Trophoblast cell (in vitro differentiated cells and primary cell): ENCODE measurements around the gene RGS3.

ENCODE experiments used
- DNase-seq, 2 donors: peaks; one replicate each; pipeline ENCODE4 v3.0.0-alpha.2; 2016
- H2AFZ ChIP-seq: 2 replicates; pipeline ENCODE4 v1.6.1; 2013; ENCODE audit warnings: low read length, moderate library complexity, mild to moderate bottlenecking; ENCODE audit not compliant: insufficient read depth, poor library complexity
- H2AK5ac ChIP-seq: 2 replicates; pipeline ENCODE4 v1.6.1; 2013; ENCODE audit warnings: mild to moderate bottlenecking, low read length
- H2BK120ac ChIP-seq: 2 replicates; pipeline ENCODE4 v1.6.1; 2013; ENCODE audit warnings: low read length, mild to moderate bottlenecking, moderate library complexity; ENCODE audit not compliant: insufficient read depth, poor library complexity
- H2BK12ac ChIP-seq: 2 replicates; pipeline ENCODE4 v1.6.1; 2013; ENCODE audit warnings: mild to moderate bottlenecking, low read length, moderate library complexity
- H2BK5ac ChIP-seq: 2 replicates; pipeline ENCODE4 v1.6.1; 2013; ENCODE audit warnings: low read length, low read depth, moderate library complexity, mild to moderate bottlenecking; ENCODE audit not compliant: poor library complexity
- H3K14ac ChIP-seq: 2 replicates; pipeline ENCODE4 v1.6.1; 2013; ENCODE audit warnings: mild to moderate bottlenecking, low read length
- H3K18ac ChIP-seq: 2 replicates; pipeline ENCODE4 v1.6.1; 2013; ENCODE audit warnings: mild to moderate bottlenecking, low read length
- H3K23ac ChIP-seq: 2 replicates; pipeline ENCODE4 v1.6.1; 2013; ENCODE audit warnings: low read length
- H3K27ac ChIP-seq: 2 replicates; pipeline ENCODE4 v1.5.1; 2013; ENCODE audit warnings: low read depth, mild to moderate bottlenecking, inconsistent platforms, low read length, moderate library complexity
- H3K27me3 ChIP-seq: 2 replicates; pipeline ENCODE4 v1.6.1; 2013; ENCODE audit warnings: inconsistent platforms, mild to moderate bottlenecking, low read length, moderate library complexity; ENCODE audit not compliant: insufficient read depth
- H3K36me3 ChIP-seq, 2 experiments: 1 replicate in 1 of 2; 2 replicates in 1 of 2; pipeline ENCODE4 v1.6.1; 2013; ENCODE audit warnings: low read length in 2 of 2, mild to moderate bottlenecking in 2 of 2, moderate library complexity in 1 of 2; ENCODE audit not compliant: insufficient read depth in 2 of 2, control insufficient read depth in 1 of 2
- H3K4ac ChIP-seq: 2 replicates; pipeline ENCODE4 v1.6.1; 2013; ENCODE audit warnings: low read depth, mild to moderate bottlenecking, low read length, moderate library complexity
- H3K4me1 ChIP-seq, 2 experiments: 1 replicate in 1 of 2; 2 replicates in 1 of 2; pipeline ENCODE4 v1.6.1; 2013; ENCODE audit warnings: low read length in 2 of 2, mild to moderate bottlenecking in 2 of 2, moderate library complexity in 1 of 2; ENCODE audit not compliant: insufficient read depth in 2 of 2, control insufficient read depth in 1 of 2
- H3K4me2 ChIP-seq: 2 replicates; pipeline ENCODE4 v1.6.1; 2013; ENCODE audit warnings: inconsistent platforms, mild to moderate bottlenecking, low read length, moderate library complexity
- H3K4me3 ChIP-seq: 2 replicates; pipeline ENCODE4 v1.5.1; 2013; ENCODE audit warnings: mild to moderate bottlenecking, low read depth, low read length, inconsistent platforms
- H3K79me1 ChIP-seq: one replicate; pipeline ENCODE4 v1.6.1; 2013; ENCODE audit warnings: low read length
- H3K79me2 ChIP-seq: 2 replicates; pipeline ENCODE4 v1.6.1; 2013; ENCODE audit warnings: low read length, mild to moderate bottlenecking; ENCODE audit not compliant: control insufficient read depth, insufficient read depth, poor library complexity
- H3K9ac ChIP-seq: 2 replicates; pipeline ENCODE4 v1.6.1; 2013; ENCODE audit warnings: mild to moderate bottlenecking, low read length
- H3K9me3 ChIP-seq: 2 replicates; pipeline ENCODE4 v1.6.1; 2013; ENCODE audit warnings: low read depth, mild to moderate bottlenecking, control low read depth, inconsistent platforms, low read length; ENCODE audit not compliant: insufficient read depth
- H4K12ac ChIP-seq: 2 replicates; pipeline ENCODE4 v1.6.1; 2013; ENCODE audit warnings: low read depth, mild to moderate bottlenecking, low read length, moderate library complexity
- H4K8ac ChIP-seq: 2 replicates; pipeline ENCODE4 v1.6.1; 2013; ENCODE audit warnings: low read depth, mild to moderate bottlenecking, low read length, moderate library complexity
- H4K91ac ChIP-seq: one replicate; pipeline ENCODE4 v1.6.1; 2013; ENCODE audit warnings: low read depth, mild to moderate bottlenecking, low read length, moderate library complexity
- WGBS: extraction: QIAGEN DNeasy Blood & Tissue Kit; methylation state at CpG from one replicate; pipeline ENCODE4 v1.1.7; 2013; ENCODE audit warnings: missing lambda C conversion rate; ENCODE audit not compliant: insufficient read length, insufficient coverage; ENCODE audit errors: extremely low coverage; 5-methylcytosine and 5-hydroxymethylcytosine counted together

The RGS3 gene

GRCh38 chr9:113645227-113645977 is 181.9 kb downstream of the RGS3 start:
- no peaks in the 10 kb centered on the region for H3K27me3 ChIP-seq
- H3K18ac ChIP-seq = no peak overlapping the region
- no CpG with 5 or more reads among the region's 15 CpGs for WGBS
- no peak overlapping the region for H3K4me2 ChIP-seq
- H4K8ac ChIP-seq = no peak overlapping the region
- no peak overlapping the region for H4K12ac ChIP-seq
- peaks cover 1% of the 10 kb centered on the region for H3K79me1 ChIP-seq
- no peak overlapping the region for H3K27ac ChIP-seq
- H3K9ac ChIP-seq = no peak overlapping the region
- no peak overlapping the region for H4K91ac ChIP-seq
- H3K23ac ChIP-seq = no peak overlapping the region
- no peak overlapping the region for H3K4me3 ChIP-seq
- H2BK12ac ChIP-seq = peak overlapping the region; percentile 6
- H2BK120ac ChIP-seq = no peak overlapping the region
- H3K79me2 ChIP-seq = no peaks in the 10 kb centered on the region
- peaks cover 0 to 6% of the 10 kb centered on the region in 2 experiments for H3K4me1 ChIP-seq
- peak overlapping the region; percentile 26 for H2AK5ac ChIP-seq
- H3K9me3 ChIP-seq = no peaks in the 10 kb centered on the region
- no peak for DNase-seq
- H3K36me3 ChIP-seq = no peaks in the 10 kb centered on the region
- no peak overlapping the region for H2AFZ ChIP-seq
- H3K14ac ChIP-seq = no peak overlapping the region
- no peak overlapping the region for H3K4ac ChIP-seq
- no peak overlapping the region for H2BK5ac ChIP-seq

- Histone ChIP-seq H3K23ac (no peak overlapping the region), H2BK5ac (no peak overlapping the region), H3K18ac (no peak overlapping the region), H3K9ac (no peak overlapping the region), H3K4me1 (peaks cover 0 to 11% of the 10 kb centered on the region in 2 experiments), H3K36me3 (no peaks in the 10 kb centered on the region), H2AFZ (no peak overlapping the region), H2BK120ac (no peak overlapping the region), H3K79me1 (peaks cover 1% of the 10 kb centered on the region), H3K9me3 (no peaks in the 10 kb centered on the region), H3K27me3 (no peaks in the 10 kb centered on the region), H4K12ac (no peak overlapping the region), H3K79me2 (no peaks in the 10 kb centered on the region), H3K4me3 (no peak overlapping the region), H4K8ac (no peak overlapping the region), H3K14ac (no peak overlapping the region), H2AK5ac (no peak overlapping the region), H3K27ac (no peak overlapping the region), H4K91ac (no peak overlapping the region), H3K4me2 (no peak overlapping the region), H3K4ac (no peak overlapping the region), H2BK12ac (no peak overlapping the region)
- no CpG with 5 or more reads among the region's 3 CpGs for WGBS
- no peak for DNase-seq
Observed at GRCh38 chr9:113645978-113646253, 182.4 kb downstream of the RGS3 start.

GRCh38 chr9:113646491-113646890 is 183.0 kb downstream of the RGS3 start:
- no peak overlapping the region for H2BK12ac ChIP-seq
- H4K91ac ChIP-seq = no peak overlapping the region
- no CpG with 5 or more reads among the region's 7 CpGs for WGBS

More at GRCh38 chr9:113646491-113646890, 183.0 kb downstream of the RGS3 start:
- Histone ChIP-seq H4K12ac (no peak overlapping the region), H3K9ac (no peak overlapping the region), H3K27ac (no peak overlapping the region), H3K79me2 (no peaks in the 10 kb centered on the region), H3K9me3 (no peaks in the 10 kb centered on the region), H3K4me3 (no peak overlapping the region), H3K36me3 (no peaks in the 10 kb centered on the region), H2AFZ (no peak overlapping the region), H3K4me1 (peaks cover 0 to 11% of the 10 kb centered on the region in 2 experiments), H3K79me1 (peaks cover 1% of the 10 kb centered on the region), H3K14ac (no peak overlapping the region), H2BK120ac (no peak overlapping the region), H2AK5ac (no peak overlapping the region), H4K8ac (no peak overlapping the region), H3K18ac (no peak overlapping the region), H3K27me3 (no peaks in the 10 kb centered on the region), H2BK5ac (no peak overlapping the region), H3K4me2 (no peak overlapping the region), H3K4ac (no peak overlapping the region), H3K23ac (no peak overlapping the region)
- no peak for DNase-seq
